ENCODE results near the gene FAM9B.
"Not testable (repeated sequence)": the region's sequence is repeated elsewhere in the genome, so short reads cannot be mapped to it uniquely, and the experiment has no call there.

Gene FAM9B
- total RNA-seq, result 0 to 1.9 (median 0) reads per million in 17 experiments

DNA sequence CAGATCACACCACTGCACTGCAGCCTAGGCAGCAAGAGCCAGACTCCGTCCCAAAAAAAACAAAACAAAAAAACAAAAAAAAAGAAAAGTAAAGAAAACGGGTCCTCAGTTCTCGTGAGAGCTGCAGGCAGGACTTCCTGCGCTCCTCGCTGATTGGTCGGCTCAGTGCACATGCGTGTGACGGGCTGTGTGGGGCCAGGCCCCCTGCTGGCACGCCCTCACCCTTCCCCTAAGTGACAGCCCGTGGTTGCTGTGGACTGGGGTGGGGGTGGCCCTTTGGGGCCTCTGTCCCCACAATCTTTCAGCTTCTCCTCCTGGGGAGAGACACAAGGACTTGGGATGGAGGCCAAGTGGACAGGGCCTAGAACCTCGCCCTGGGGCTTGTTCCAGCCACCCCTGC is at the start of gene FAM9B:
Gene FAM9B, minus strand, starts transcription at position 139 of the 400 bp plus-strand sequence. CDS start 1,141 bp downstream, outside the sequence.
- DNase-seq, result no peak

DNA sequence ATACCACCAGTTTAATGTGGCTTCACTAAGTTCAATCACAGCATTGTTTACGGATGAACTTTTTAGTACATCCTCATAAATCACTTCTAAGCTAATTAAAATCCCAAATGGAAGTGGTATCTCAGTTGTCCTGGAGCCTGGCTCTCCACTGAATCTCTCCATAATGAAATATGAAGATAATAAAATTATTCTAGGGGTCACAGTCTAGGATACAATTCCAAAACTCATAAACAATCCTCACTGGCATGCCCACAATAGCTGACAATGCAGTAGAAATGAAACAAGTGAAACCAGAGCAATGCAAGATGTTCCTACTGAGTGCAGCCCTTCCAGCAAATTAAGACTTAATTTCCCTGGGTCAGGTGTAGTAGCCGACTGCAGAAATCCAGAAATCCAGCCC is 47.3 kb upstream of the FAM9B start:
- DNase-seq, result no peak

DNA sequence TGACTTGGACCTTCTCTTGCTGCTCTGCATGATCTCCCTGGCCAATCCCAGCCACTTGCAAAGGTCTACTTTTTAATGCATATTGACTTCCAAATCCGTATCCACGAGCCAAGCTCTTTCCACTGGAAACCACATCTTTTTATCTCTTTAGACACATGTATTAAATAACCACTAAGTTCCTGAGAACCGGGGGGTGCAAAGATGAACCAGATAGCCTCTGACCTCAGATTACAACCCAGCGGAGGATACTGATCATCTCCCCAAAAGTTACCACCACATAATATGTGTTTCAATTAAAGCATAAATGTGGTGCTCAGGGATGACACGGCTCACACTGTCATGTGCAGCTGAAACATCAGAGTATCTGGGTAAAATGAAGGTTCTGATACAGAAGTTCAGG is 40.4 kb upstream of the FAM9B start:
- DNase-seq, result no peak

DNA sequence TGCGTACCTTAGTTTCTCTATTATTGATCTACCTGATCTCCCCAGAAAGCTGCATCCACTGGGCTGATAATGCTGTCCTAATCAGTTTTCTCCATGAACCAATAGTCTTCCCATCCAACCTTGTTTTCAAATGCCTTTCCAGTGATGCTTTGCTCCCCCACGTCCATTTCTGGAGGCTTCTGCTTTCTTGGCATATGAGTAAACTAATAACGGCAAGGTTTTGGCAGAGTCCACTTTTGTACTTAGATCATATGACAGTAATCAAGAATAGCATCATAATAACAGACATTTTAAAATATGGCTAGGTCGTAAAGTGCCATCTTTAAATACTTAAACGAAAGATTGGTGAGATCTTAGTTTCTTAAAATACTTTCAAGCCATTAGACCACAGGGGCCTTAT is 38.4 kb upstream of the FAM9B start:
- no peak for DNase-seq

DNA sequence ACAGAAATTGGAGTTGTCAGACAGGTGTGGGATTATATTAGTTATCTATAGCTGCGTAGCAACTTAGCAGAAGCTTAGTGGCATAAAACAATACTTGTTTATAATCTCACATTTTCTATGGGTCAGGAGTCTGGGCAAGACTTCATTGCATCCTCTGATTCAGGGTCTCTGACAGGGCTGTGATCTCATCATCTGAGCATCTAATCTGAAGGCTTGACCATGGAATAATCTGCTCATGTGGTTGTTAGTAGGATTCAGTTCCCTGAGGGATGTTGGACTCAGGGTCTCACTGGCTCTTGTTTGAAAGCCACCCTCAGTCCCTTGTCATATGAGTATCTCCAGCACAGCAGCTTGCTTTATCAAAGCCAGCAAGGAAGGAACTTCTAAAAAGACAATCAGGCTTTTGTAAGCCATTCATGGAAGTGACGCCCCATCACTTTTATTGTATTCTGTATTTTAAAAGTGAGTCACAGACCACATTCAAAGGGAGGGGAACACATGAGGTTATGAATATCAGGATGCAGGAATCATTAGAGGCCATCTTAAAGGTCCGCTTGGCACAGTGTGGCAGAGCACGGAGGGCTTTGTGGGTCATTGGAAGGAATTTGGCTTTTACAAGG is 37.2 kb upstream of the FAM9B start:
- no peak for DNase-seq

DNA sequence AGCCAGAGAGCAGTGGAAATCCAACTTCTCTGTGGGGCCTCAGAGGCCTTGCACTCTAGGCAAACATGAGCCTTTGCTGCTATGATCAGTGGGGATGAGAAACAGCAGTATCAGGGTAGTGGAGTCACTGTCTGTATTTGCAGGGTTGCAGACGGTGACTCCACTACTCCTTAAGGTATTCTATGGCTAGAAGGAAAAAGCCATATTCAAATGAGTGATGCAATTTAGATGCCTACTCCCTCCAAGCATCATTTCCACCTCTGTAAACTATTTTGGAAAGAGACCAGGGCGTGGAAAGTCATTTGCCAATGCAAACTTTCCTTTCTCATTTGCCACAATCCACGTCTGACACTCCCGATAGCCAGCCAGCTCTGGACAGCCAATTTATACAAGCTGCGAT is 35.6 kb upstream of the FAM9B start:
- DNase-seq, result no peak

DNA sequence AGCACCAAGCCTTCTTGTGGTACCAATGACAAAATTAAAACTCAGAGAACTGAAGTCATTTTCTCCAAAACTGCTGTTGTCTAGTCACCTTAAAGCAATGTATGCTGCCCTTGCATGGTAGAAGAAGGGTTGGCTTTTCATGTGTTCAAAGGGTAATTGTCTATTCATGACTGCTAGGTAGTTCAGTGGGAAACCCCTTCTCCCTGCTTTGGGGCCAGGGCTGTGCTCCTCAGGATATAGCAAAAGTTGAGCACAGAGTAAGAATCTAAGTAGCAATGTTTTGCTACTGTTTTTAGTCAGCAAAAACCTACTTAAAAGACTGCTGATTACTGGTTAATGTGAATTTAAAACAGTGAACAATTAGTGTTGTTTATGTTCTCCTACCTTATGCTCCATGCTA is 30.8 kb upstream of the FAM9B start:
- DNase-seq, result no peak

DNA sequence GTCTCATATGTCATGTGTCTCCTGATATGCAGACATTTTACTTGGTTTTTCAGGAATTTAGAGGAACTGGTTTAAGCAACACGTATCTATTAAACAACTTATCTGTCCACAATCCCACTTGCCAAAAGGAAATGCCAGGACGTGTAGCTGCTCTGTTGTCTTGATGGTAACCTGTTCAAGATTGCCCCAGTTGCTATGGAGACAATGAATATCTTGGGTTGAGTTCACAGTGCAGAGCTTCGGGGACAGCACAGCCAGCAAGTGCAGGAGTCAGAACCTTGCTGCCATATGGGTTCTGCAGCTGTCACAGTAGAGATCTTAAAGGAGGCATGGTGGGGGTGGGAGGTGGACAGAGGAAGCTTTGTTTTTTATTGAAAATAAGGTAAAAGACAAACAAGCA is 28.7 kb upstream of the FAM9B start:
- no peak for DNase-seq

DNA sequence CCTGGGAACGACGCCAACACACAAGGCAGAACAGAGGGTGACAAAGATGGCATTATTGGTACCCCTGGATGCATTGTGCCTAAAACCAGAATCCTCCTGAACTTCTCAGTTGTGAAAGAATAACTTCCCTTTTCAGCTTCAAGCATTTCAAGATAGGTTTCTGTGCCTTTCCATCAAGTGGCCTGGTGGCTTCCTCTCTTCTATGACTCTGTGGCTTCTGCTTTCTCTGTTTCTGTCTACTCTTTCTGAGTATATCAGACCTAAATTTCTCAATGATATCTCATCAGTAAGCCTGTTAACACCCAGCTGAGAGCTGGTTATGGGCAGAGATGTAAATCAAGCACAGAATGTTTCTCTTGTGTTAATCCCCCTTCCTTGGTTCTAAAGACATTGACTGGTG is 21.4 kb upstream of the FAM9B start:
- DNase-seq, result peak; percentile 41 to 68 (median 53)

DNA sequence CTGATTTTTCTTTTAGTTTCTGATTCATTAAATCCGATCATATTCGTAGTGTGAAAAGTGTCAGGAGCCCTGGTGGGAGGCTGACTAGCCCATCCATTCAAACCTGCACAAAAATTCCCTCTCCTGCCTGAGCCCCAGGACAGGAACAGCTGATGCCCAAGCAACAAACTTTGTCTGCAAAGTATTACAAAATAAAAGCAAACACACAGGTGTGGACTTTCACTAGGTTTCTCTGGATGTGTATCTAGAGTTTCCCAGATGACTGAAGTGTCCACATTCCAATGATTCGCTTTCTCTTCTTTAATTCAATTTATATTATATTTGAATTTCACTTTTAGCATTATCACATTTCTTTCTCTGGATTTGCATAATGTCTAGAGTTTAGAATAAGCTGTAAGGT is 18.2 kb upstream of the FAM9B start:
- DNase-seq, result no peak

DNA sequence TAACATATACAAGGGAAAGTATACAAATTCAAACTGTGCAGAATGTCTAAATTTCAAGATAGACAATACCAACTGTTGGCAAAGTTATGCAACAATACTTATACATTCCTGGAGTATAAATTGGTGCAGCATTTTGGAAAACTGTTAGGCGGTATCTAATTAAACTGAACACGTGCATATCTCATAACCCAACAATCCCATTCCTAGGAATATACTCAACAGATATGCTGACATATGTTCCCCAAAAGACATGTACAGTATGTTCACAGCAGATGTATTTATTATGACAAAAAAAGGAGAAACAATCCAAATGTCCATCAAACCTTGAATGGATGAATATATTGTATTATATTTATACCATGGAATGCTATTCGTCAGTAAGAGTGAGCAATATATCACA is 16.4 kb upstream of the FAM9B start:
- DNase-seq, result no peak

DNA sequence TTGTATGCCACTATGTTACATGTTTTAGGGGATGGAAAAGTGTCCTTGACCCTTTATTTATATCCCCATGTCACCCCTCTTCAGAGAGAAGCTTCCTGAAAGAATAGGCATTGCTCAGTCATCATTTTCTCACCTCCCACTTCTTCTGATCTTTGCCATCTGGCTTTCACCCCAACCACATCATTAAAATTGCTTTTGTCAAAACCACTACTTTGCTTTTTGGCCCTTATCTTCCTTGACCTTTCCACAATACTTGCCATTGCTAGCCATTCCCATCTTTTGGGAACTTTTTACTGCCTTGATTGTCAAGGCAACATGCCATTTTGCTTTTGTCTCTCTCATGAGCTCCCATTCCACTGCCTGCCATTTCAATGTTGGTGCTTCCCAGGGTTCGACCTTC is 14.9 kb upstream of the FAM9B start:
- DNase-seq, result no peak

DNA sequence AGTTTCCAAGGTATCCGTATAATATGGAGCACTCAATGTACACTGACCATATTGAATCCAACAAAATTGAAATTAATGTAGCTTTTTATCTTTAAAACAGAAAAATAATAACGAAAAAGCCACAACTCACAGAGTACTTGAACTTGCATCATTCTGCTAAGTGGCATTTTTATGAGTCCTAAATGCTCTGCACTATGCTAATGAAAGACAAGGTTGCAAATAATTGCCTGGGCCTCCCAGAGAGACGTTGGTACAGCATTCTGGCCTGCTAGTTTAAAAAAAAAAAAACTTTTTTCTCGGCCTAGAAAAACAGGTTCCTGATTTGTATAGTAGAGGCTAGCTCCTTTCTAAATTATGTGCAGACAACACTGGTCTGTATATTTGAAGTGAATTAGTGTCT is 4.3 kb upstream of the FAM9B start:
- no peak for DNase-seq

DNA sequence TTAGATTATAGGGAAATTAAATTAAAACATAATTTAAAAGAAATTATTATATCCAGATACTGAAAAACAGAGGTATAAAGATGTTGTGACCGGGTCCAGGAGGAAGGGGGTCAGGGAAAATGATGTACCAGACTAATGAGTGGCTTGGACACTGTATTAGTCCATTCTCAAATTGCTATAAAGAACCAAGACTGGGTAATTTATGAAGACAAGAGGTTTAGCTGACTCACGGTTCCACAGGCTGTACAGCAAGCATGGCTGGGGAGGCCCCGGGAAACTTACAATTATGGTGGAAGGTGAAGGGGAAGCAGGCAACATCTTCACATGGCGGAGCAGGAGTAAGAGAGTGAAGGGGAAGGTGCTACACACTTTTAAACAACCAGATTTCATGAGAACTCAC is 3.4 kb upstream of the FAM9B start:
- no peak for DNase-seq

DNA sequence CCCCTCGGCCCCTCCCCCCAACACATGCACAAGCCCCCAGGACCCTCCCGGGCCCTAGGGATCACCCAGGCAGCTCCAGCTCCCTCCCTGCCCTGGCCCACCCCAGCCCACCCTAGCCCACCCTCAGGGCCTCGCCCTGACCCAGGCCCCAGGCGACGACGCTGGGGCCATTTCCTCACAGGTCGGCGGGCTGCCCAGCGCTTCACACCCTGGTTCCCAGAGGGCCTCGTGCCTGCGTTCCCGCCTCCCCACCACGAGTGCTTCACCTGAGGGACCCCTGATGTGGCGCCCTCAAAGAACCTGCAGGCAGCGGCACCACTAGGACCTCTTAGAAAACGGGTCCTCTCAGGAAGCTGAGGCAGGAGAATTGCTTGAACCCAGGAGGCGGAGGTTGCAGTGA is 341 bp downstream of the FAM9B start:
- no peak for DNase-seq

DNA sequence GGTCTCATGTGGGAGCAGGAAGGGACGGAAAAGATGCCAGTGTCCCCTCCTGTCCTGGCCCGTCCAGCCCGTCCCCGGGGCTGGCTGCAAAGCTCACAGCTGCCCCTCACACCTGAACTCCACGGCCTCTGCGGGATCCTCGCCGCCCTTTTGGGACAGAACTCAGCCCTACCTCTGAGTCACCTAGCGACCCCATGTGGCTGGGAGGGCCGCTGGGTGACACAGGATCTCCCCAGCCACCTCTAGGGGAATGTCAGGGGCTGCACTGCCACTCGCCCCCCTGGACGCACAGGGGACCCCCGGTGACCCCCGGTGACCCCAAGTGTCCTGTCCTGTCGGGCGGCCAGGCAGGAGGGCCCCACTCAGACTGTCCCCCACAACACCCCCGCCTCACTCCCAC is 748 bp downstream of the FAM9B start:
- DNase-seq, result no peak

DNA sequence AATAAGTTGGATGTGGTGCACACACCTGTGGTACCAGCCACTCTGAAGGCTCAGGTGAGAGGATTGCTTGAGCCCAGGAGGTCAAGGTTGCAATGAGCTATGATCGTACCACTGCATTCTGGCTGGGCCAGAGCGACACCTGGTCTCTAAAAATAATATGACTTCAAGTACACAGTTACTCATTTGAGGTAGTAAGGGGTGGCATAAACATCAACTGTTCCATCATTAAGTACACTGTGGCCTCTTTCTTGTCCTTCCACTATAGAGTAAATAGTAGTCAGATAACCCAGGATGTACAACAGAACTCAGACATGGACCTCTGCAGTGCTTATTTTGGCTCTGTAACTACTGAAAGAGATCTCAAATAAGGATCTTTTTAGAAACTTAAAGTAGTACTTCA is 10.6 kb downstream of the FAM9B start:
- no peak for DNase-seq

DNA sequence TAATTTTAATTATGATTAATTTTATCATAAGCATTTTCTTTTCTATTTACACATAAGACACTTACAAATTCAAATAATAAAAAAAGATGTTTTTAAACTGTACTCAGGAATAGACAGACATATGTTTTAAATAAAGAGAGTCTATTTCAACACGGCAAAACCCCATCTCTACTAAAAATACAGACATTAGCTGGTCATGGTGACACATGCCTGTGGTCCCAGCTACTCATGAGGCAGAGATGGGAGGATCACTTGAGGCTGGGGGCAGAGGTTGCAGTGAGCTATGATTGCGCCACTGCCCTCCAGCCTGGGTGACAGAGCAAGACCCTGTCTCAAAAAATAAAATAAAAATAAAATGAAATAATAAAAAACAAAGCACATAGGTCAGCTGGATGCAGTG is 14.8 kb downstream of the FAM9B start:
- DNase-seq, result no peak

DNA sequence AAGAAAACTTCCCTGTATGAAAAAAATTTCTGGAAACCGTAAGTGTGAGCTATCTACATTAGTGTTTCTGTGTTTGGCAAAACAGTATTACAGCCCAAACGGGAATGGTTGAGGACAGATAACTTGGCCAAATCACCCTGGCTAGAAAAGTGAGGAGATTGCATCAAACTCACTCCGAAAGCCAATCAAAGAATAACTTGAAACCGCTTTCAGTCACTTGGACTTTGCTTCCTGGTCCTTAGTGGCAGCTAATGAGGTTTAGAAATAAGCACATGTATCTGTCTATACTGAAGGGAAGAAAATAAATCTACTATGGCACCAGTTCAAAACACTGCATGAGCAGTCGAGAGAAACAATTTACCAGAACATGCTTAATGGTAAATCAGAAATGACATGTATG is 15.6 kb downstream of the FAM9B start:
- not testable (repeated sequence) for DNase-seq

DNA sequence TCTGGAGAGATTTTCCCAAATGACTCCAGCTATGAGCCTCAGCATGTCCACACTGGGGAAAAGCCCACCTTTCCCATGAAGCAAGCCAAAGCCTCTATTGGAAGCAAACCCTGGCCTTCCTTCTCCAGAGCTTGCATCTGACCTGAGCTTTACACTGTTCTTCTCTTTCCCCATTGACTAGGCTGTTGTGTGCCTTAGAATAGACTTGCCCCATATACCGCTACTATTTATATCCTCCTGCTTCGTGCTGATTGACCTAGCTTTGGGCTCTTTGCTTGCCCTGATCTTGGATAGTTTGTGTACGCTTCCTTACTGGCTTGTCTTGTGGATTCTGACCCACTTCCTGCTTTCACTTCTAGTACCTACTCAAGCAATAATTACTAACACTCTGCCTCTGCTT is 30.9 kb downstream of the FAM9B start:
- DNase-seq, result peak in 2 of 4 experiments; percentile 3 to 16

DNA sequence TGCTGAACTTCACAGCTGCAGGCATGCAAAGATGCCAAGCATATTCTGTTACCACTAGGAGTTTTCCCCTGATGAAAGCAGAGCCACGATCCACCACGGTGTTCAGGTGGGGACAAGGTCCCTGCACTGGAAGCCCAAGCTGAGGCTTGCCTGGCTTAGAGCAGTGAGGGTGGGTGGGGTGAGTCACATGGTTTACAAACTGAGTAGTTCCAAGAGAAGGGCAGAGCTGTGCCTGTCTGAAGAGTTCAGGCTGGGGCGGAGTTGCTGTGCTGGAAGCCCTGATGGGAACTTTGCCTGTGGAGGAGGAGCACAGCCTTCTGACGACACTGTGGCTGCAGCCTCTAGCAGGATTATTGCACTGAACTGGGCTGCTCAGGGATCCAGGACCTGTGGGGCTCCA is 45.5 kb downstream of the FAM9B start:
- DNase-seq, result peak in 3 of 4 experiments; percentile 1 to 17 (median 12)

DNA sequence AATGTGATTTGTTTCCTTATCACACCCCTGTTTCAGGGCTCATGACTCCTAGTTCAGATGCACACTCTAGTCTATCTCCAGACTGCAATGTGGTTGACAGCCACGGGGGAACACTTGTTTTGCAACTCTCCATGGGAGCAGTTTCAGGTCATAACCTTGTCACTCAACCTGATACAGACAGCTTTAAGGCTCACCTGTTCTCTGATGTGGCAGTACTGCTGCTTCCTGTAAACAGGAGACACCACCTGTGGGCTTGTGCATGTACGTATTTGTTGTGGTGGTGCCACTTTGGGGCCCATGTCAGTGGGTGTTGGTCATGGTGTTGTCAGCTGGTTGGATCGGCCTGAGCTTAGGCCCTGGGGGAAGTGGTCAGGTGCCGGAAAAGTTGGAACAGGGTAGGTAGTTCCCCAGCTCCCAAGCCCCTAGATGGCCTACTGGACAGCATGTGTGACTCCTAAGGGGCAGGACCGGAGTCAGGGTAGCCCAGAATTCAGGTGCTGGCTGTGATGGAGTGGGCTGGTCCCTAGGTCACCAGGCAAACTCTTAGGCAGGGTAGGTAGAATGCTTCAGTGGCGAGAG is 46.2 kb downstream of the FAM9B start:
- no peak for DNase-seq

DNA sequence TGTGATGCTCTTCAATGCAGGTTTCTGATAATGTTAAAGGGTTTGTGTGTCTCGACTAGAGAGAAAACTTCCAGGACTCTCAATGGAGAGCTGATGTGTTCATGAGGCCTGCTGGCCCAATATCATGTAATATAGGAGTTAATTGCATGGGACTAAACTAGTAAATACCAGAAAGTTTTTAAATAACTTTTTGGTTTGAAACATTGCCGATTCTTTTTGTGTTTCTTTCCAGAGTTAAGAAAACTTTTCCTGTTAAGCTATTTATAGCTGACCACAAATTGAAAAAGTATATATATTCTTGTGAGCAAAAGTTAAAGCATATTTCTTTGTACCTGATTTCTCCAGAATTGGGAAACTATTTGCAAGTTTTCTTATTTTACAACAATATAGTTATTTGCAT is 49.7 kb downstream of the FAM9B start:
- DNase-seq, result no peak

DNA sequence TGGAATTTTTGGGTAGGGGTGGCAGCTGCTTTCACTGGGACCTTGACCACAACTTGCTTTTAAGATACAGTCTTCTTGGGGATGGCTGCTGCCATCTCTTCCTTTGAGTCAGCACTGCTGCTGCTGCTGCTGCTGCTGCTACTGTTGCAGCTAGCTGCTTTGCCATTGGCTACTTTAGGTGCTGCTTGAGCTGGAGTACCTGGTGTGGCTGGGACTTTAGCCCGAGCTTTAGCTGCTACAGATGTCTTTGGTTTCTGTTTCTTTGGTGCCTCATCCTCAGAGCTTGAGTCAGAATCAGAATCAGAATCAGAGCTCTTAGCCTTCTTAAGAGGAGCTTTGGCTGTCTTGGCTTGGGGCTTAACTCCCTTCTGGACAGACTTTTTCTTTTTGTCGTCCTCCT is 52.2 kb downstream of the FAM9B start:
- DNase-seq, result no peak

DNA sequence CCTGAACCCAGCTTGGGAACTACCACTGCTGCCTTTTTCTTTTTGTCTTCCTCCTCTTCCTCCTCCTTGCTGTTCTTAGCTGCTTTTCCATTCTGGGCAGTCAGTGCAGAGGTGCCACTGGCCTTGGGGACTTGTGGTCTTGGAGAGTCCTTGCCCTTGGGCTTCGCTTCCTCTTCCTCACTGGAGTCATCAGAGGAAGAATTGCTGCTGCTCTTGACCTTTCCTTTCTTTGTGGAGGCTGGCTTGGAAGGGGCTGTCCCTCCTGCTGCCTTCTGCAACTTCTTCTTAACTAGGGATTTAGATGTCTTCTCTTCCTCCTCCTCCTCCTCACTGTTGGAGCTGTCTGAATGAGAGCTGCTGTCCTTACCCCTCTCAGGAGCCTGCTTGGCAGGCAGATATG is 53.2 kb downstream of the FAM9B start:
- DNase-seq, result peak; percentile 28 to 68 (median 62)

Data from suppressor macrophage (primary cell).